ENCODE data around the gene CNTLN.

Gene CNTLN

DNA sequence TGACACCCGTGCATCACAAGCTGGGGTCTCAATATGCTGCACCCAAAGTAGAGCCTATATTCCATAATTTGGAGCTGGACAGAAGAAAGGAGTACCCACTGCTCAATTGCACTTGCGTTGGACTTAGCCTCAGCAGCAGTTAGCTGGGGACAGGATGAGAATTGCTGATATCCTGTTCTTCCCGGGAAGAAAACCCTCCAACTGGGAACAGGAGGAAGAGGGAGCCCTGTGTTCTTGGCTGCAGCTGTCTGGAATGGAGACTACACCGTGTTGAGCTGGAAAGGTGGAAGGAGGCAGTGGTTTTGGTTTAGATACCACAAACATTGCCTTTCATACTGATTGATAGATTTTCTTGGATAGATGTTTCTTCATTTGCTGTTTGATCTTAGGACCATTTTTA lies 24.6 kb downstream of the CNTLN start:
- Histone ChIP-seq H3K79me2 (ENCODE audit: insufficient read depth, low read length) (peaks cover 28% of the 10 kb centered on the region), H2AFZ (ENCODE audit: low read length) (no peak overlapping the region), H3K4me3 (ENCODE audit: low read length, poor library complexity, severe bottlenecking) (no peak overlapping the region), H3K9ac (ENCODE audit: low read depth, low read length, poor library complexity, severe bottlenecking) (no peak overlapping the region), H3K4me1 (ENCODE audit: insufficient read depth, low read length, poor library complexity, severe bottlenecking) (peaks cover 17% of the 10 kb centered on the region), H3K4me2 (ENCODE audit: low read depth, low read length, poor library complexity, severe bottlenecking) (no peak overlapping the region), H3K27me3 (ENCODE audit: insufficient read depth, low read length, poor library complexity, severe bottlenecking) (no peaks in the 10 kb centered on the region), H3K9me2 (replicated peaks; ENCODE audit: low read depth, low read length) (no peaks in the 10 kb centered on the region), H3K36me3 (ENCODE audit: insufficient read depth, low read length) (peaks cover 12% of the 10 kb centered on the region; the same call in 1 of the 2 replicates), H3F3A (ENCODE audit: low read depth) (0 out of 2 replicates have a peak, but pooled peaks cover 3% of the 10 kb centered on the region), H4K20me1 (ENCODE audit: insufficient read depth, low read length, poor library complexity, severe bottlenecking) (no peaks in the 10 kb centered on the region), H3K9me3 (ENCODE audit: insufficient read depth, low read depth, low read length) (no peaks in the 10 kb centered on the region)
- TF ChIP-seq EZH2phosphoT487 (IDR thresholded peaks at IDR 0.05; ENCODE audit: borderline replicate concordance), result no peak
- TF ChIP-seq, protein P1, sequence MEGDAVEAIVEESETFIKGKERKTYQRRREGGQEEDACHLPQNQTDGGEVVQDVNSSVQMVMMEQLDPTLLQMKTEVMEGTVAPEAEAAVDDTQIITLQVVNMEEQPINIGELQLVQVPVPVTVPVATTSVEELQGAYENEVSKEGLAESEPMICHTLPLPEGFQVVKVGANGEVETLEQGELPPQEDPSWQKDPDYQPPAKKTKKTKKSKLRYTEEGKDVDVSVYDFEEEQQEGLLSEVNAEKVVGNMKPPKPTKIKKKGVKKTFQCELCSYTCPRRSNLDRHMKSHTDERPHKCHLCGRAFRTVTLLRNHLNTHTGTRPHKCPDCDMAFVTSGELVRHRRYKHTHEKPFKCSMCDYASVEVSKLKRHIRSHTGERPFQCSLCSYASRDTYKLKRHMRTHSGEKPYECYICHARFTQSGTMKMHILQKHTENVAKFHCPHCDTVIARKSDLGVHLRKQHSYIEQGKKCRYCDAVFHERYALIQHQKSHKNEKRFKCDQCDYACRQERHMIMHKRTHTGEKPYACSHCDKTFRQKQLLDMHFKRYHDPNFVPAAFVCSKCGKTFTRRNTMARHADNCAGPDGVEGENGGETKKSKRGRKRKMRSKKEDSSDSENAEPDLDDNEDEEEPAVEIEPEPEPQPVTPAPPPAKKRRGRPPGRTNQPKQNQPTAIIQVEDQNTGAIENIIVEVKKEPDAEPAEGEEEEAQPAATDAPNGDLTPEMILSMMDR (conservative IDR thresholded peaks at IDR 0.05; ENCODE audit: low read length), result no peak

DNA sequence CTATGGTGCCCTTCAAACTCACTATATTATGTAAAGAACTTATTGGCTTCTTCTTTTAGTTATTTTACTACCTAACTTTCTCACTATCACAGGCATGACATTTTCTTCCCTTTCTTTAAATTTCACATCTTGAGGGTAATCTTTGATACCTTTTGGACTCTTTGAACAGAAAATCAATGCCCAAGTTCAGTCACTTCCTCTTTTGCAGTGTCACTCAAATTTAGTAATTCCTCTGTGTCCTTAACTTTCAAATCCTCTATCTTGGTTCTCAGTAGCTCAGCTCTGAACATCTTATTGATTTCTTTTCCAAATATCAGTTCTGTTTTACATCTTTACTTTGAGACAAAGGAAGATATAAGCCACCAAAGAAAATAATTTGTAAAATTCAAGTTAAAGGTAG lies 25.5 kb downstream of the CNTLN start:
- Histone ChIP-seq H3K9me2 (replicated peaks; ENCODE audit: low read depth, low read length) (no peaks in the 10 kb centered on the region), H3K4me1 (ENCODE audit: insufficient read depth, low read length, poor library complexity, severe bottlenecking) (peaks cover 17% of the 10 kb centered on the region), H3K36me3 (ENCODE audit: insufficient read depth, low read length) (peaks cover 4% of the 10 kb centered on the region; the same call in 1 of the 2 replicates), H3K9ac (ENCODE audit: low read depth, low read length, poor library complexity, severe bottlenecking) (no peak overlapping the region), H3K9me3 (ENCODE audit: insufficient read depth, low read depth, low read length) (no peaks in the 10 kb centered on the region), H3K27me3 (ENCODE audit: insufficient read depth, low read length, poor library complexity, severe bottlenecking) (no peaks in the 10 kb centered on the region), H4K20me1 (ENCODE audit: insufficient read depth, low read length, poor library complexity, severe bottlenecking) (no peaks in the 10 kb centered on the region), H3K4me2 (ENCODE audit: low read depth, low read length, poor library complexity, severe bottlenecking) (no peak overlapping the region), H2AFZ (ENCODE audit: low read length) (no peak overlapping the region), H3K4me3 (ENCODE audit: low read length, poor library complexity, severe bottlenecking) (no peak overlapping the region), H3F3A (ENCODE audit: low read depth) (0 out of 2 replicates have a peak, but pooled peaks cover 3% of the 10 kb centered on the region), H3K79me2 (ENCODE audit: insufficient read depth, low read length) (peaks cover 25% of the 10 kb centered on the region)
- TF ChIP-seq, protein P1 (conservative IDR thresholded peaks at IDR 0.05; ENCODE audit: low read length), result no peak
- no peak for TF ChIP-seq EZH2phosphoT487 (IDR thresholded peaks at IDR 0.05; ENCODE audit: borderline replicate concordance)

DNA sequence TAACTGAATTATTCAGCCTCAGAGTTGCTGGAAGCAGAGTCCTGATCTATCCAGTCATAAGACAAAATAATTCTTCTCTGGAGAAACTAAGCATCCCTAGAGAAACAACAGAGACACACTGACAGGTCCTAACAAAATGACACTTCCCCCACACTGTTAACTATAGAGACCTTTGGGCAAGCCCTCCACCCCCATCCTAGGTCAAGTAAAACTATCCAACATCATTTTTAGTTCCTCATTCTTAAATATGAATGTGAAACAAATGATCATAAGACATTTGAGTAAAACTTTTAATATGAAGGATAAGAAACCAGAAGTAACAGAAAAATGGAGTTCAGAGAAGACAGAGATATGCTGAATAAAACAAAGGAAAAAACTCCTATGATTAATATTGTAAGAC lies 30.9 kb downstream of the CNTLN start:
- Histone ChIP-seq H3F3A (ENCODE audit: low read depth) (0 out of 2 replicates have a peak, but pooled peaks cover 3% of the 10 kb centered on the region), H3K79me2 (ENCODE audit: insufficient read depth, low read length) (peaks cover 35% of the 10 kb centered on the region), H3K4me2 (ENCODE audit: low read depth, low read length, poor library complexity, severe bottlenecking) (no peak overlapping the region), H2AFZ (ENCODE audit: low read length) (no peak overlapping the region), H3K36me3 (ENCODE audit: insufficient read depth, low read length) (no peaks in the 10 kb centered on the region), H4K20me1 (ENCODE audit: insufficient read depth, low read length, poor library complexity, severe bottlenecking) (no peaks in the 10 kb centered on the region), H3K4me3 (ENCODE audit: low read length, poor library complexity, severe bottlenecking) (no peak overlapping the region), H3K9me3 (ENCODE audit: insufficient read depth, low read depth, low read length) (peaks cover 5% of the 10 kb centered on the region; the same call in 1 of the 2 replicates), H3K9me2 (replicated peaks; ENCODE audit: low read depth, low read length) (no peaks in the 10 kb centered on the region), H3K4me1 (ENCODE audit: insufficient read depth, low read length, poor library complexity, severe bottlenecking) (peaks cover 17% of the 10 kb centered on the region), H3K27me3 (ENCODE audit: insufficient read depth, low read length, poor library complexity, severe bottlenecking) (no peaks in the 10 kb centered on the region), H3K9ac (ENCODE audit: low read depth, low read length, poor library complexity, severe bottlenecking) (no peak overlapping the region)
- TF ChIP-seq EZH2phosphoT487 (IDR thresholded peaks at IDR 0.05; ENCODE audit: borderline replicate concordance), result no peak
- TF ChIP-seq, protein P1 (conservative IDR thresholded peaks at IDR 0.05; ENCODE audit: low read length), result no peak
